ENCODE measurements around the gene BCL11B. TPM values are rescaled to one million over a fixed set of nuclear protein-coding genes. Genes with fewer than 3 reads are reported as not detected.

Gene BCL11B
- total and polyA plus RNA-seq, 4 donors = 0.13 to 1.3 (median 0.58) TPM; not detected in 1

DNA sequence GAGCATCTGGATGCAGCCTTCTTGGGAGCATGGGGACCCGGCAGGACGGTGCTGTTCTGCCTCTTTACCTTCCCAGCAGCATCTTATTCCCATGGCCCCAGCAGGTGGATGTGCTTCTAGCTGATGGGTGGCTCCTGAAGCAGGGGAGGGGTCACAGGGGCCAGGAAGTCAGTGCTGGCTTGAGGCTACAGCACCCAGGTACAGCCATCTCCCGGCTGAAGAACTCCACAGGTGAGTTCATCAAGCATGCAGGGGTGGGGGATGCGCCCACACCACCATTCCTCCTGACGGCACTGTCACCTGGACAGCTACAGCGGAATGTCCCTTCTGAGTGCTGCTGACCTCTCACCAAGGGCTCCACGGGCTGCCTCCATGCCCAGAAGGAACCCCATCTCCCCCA lies 57.3 kb downstream of the BCL11B start:
- Histone ChIP-seq H3K27me3 (ENCODE audit: control insufficient read depth in 1 of 2, insufficient read depth in 2 of 2, low read length in 1 of 2) (no peaks in the 10 kb centered on the region), H3K9me3 (ENCODE audit: control insufficient read depth, low read length) (no peaks in the 10 kb centered on the region), H3K4me3 (ENCODE audit: low read length in 2 of 2) (no peak overlapping the region), H3K27ac (ENCODE audit: low read depth in 1 of 2, low read length in 2 of 2) (no peak overlapping the region), H3K36me3 (ENCODE audit: control insufficient read depth in 1 of 2, insufficient read depth in 2 of 2, low read length in 1 of 2) (no peaks in the 10 kb centered on the region), H3K4me1 (ENCODE audit: control insufficient read depth in 1 of 2, insufficient read depth in 2 of 2, low read length in 2 of 2) (no peaks in the 10 kb centered on the region)
- DNase-seq (peak; percentile 26 to 36), ATAC-seq (ENCODE audit: low FRiP score) (no peak)
- intact Hi-C loops (cut with DNase I) = loop anchor here in 1 of 2 donors (5.0 kb wide), 1 partner anchor 177 kb away; no protein-coding TSS in a partner anchor
- 66 to 68% methylated on average over 7 of the region's 7 CpGs for WGBS, 2 donors

DNA sequence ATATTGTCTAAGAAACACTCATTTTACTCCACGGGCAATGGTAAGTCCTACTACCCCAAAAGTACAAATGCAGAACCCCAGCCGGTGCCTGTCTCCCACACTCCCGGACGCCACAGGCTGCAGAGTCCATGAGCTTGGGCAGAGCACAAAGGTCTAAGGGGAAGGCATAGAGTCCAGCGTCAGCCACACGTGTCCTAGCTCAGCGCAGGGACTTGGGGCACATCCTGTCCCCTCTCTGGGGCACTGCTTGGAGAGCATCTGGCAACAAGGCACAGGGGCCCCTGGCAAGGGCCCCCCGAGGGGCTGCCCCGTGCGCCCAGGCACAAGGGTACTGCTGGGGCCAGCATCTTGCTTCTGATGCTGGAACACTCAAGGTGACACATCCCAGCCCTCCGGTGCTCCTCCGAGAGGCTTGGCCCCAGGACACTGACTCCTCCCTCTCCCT lies 58.4 kb downstream of the BCL11B start:
- Histone ChIP-seq H3K9me3 (ENCODE audit: control insufficient read depth, low read length) (no peaks in the 10 kb centered on the region), H3K27me3 (ENCODE audit: control insufficient read depth in 1 of 2, insufficient read depth in 2 of 2, low read length in 1 of 2) (no peaks in the 10 kb centered on the region), H3K4me3 (ENCODE audit: low read length in 2 of 2) (no peak overlapping the region), H3K36me3 (ENCODE audit: control insufficient read depth in 1 of 2, insufficient read depth in 2 of 2, low read length in 1 of 2) (no peaks in the 10 kb centered on the region), H3K27ac (ENCODE audit: low read depth in 1 of 2, low read length in 2 of 2) (no peak overlapping the region), H3K4me1 (ENCODE audit: control insufficient read depth in 1 of 2, insufficient read depth in 2 of 2, low read length in 2 of 2) (no peaks in the 10 kb centered on the region)
- DNase-seq (peak in 1 of 2 donors; percentile 39), ATAC-seq (ENCODE audit: low FRiP score) (no peak)
- WGBS, 2 donors = 51 to 63% methylated on average over 10 to 12 of the region's 12 CpGs
- intact Hi-C loops (cut with DNase I) = no loop called here

DNA sequence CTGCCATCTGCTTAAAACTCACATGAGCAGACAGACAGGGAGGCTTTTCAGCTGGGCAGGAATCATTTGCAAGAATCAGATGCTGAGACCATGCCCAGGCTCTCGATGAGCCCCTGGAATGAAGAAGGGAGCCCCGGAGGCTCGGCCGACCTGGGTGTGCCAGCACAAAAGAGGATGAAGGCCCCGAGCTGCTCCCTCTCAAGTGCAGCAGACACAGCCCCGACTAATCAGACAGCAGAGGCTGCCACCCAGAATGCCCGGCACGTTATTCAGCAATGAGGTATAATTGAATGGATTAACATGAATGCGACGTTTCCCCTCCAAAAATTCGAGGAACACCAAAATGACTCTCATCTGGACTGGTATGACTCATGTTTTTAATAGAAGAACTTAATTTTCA lies 58.9 kb downstream of the BCL11B start:
- no peaks in the 10 kb centered on the region for H3K27me3 ChIP-seq (ENCODE audit: control insufficient read depth in 1 of 2, insufficient read depth in 2 of 2, low read length in 1 of 2)
- ATAC-seq (ENCODE audit: low FRiP score) (no peak), DNase-seq (peak in 1 of 2 donors; percentile 10)
- H3K4me1 ChIP-seq (ENCODE audit: control insufficient read depth in 1 of 2, insufficient read depth in 2 of 2, low read length in 2 of 2) = no peaks in the 10 kb centered on the region
- no peak overlapping the region for H3K4me3 ChIP-seq (ENCODE audit: low read length in 2 of 2)
- WGBS, 2 donors = 47 to 58% methylated on average over 11 of the region's 11 CpGs
- no peaks in the 10 kb centered on the region for H3K36me3 ChIP-seq (ENCODE audit: control insufficient read depth in 1 of 2, insufficient read depth in 2 of 2, low read length in 1 of 2)
- H3K9me3 ChIP-seq (ENCODE audit: control insufficient read depth, low read length) = no peaks in the 10 kb centered on the region
- H3K27ac ChIP-seq (ENCODE audit: low read depth in 1 of 2, low read length in 2 of 2) = no peak overlapping the region
- intact Hi-C loops (cut with DNase I) = no loop called here

DNA sequence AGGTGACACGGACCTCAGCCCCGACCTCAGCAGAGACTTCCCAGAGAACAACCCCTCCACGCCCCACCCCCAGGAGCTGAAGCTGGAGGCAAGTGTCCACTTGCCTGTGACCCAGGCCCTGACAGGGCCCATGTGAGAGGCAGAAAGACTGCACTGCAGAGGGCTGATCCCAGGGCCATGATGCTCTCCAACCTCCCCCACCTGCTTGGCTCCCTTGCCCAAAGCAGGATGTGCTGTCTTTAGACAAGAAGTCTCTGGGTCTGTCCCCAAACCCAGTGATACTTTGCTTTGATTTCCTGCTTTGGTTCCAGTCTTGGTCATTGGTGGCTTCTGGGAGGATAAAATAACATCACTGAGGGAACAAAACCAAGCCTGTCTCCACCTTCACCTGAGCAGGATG lies 59.4 kb downstream of the BCL11B start:
- ATAC-seq (ENCODE audit: low FRiP score) (no peak), DNase-seq (no peak)
- Histone ChIP-seq H3K9me3 (ENCODE audit: control insufficient read depth, low read length) (no peaks in the 10 kb centered on the region), H3K27me3 (ENCODE audit: control insufficient read depth in 1 of 2, insufficient read depth in 2 of 2, low read length in 1 of 2) (no peaks in the 10 kb centered on the region), H3K4me1 (ENCODE audit: control insufficient read depth in 1 of 2, insufficient read depth in 2 of 2, low read length in 2 of 2) (no peaks in the 10 kb centered on the region), H3K36me3 (ENCODE audit: control insufficient read depth in 1 of 2, insufficient read depth in 2 of 2, low read length in 1 of 2) (no peaks in the 10 kb centered on the region), H3K4me3 (ENCODE audit: low read length in 2 of 2) (no peak overlapping the region), H3K27ac (ENCODE audit: low read depth in 1 of 2, low read length in 2 of 2) (no peak overlapping the region)
- WGBS, 2 donors = 89 to 97% methylated on average over 3 of the region's 3 CpGs
- intact Hi-C loops (cut with DNase I) = no loop called here

DNA sequence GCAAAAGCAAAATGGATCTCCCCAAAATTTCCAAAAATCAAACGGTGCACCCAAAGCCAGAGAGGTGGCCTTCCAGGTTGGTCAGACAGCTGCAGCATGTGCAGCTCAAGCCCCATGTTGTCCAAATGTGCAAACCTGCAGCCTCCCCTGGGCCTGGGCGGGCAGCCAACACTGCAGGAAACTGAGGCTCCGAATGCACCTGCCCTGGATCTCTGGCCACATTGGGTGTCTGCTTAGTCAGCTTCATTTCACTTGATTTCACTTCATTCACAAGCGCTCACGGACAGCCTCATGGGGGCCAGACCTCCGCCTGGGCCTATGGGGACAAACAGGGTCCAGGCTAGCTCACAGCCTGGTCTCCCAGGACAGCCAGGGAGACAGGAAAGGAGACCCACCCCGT lies 59.8 kb downstream of the BCL11B start:
- WGBS, 2 donors = 93 to 95% methylated on average over 7 of the region's 7 CpGs
- Histone ChIP-seq H3K9me3 (ENCODE audit: control insufficient read depth, low read length) (no peaks in the 10 kb centered on the region), H3K27me3 (ENCODE audit: control insufficient read depth in 1 of 2, insufficient read depth in 2 of 2, low read length in 1 of 2) (no peaks in the 10 kb centered on the region), H3K4me1 (ENCODE audit: control insufficient read depth in 1 of 2, insufficient read depth in 2 of 2, low read length in 2 of 2) (no peaks in the 10 kb centered on the region), H3K36me3 (ENCODE audit: control insufficient read depth in 1 of 2, insufficient read depth in 2 of 2, low read length in 1 of 2) (no peaks in the 10 kb centered on the region), H3K27ac (ENCODE audit: low read depth in 1 of 2, low read length in 2 of 2) (no peak overlapping the region), H3K4me3 (ENCODE audit: low read length in 2 of 2) (no peak overlapping the region)
- no peak for DNase-seq
- ATAC-seq (ENCODE audit: low FRiP score) = no peak
- intact Hi-C loops (cut with DNase I) = no loop called here

DNA sequence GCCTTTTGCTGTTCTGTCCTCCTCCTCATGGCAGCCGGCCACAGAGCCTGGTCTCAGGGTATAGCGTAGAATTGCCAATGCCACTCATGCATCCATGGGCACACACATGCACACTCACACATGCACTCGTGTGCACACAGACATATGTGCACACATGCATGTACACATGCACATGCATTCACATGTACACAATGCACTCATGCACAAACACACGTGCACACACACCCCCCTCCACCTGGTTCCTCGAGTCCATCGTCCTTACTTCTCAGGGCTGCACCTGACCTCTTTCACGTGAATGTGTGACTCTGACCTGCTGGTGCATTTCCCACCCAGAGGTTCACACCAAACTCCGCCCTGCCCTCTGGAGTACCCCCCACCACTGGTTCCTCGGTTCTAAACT lies 60.6 kb downstream of the BCL11B start:
- ATAC-seq (ENCODE audit: low FRiP score) = no peak
- 87 to 90% methylated on average over 9 of the region's 9 CpGs for WGBS, 2 donors
- no peaks in the 10 kb centered on the region for H3K27me3 ChIP-seq (ENCODE audit: control insufficient read depth in 1 of 2, insufficient read depth in 2 of 2, low read length in 1 of 2)
- no peak overlapping the region for H3K27ac ChIP-seq (ENCODE audit: low read depth in 1 of 2, low read length in 2 of 2)
- H3K4me1 ChIP-seq (ENCODE audit: control insufficient read depth in 1 of 2, insufficient read depth in 2 of 2, low read length in 2 of 2) = no peaks in the 10 kb centered on the region
- H3K36me3 ChIP-seq (ENCODE audit: control insufficient read depth in 1 of 2, insufficient read depth in 2 of 2, low read length in 1 of 2) = no peaks in the 10 kb centered on the region
- no peaks in the 10 kb centered on the region for H3K9me3 ChIP-seq (ENCODE audit: control insufficient read depth, low read length)
- intact Hi-C loops (cut with DNase I) = no loop called here
- no peak for DNase-seq
- no peak overlapping the region for H3K4me3 ChIP-seq (ENCODE audit: low read length in 2 of 2)

DNA sequence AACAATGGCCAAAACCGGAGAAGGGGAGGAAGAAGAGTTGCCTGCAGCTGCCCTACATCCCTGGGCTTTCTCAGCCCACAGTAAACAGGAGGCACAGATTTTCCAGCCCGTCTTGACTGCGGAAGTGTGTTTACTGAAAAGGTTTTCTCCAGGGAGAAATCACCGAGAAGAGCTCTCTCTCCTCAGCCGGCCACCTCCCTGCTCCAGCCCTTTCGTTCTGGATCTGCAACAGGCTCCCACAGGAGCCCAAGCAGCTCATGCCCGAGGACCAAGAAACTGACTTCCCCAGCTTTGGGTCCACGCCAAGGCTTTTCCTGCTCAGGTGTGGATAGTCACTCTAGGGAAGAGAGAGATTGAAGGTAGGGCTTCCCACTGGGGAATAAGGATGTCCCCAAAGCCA lies 61.7 kb downstream of the BCL11B start:
- H3K27me3 ChIP-seq (ENCODE audit: control insufficient read depth in 1 of 2, insufficient read depth in 2 of 2, low read length in 1 of 2) = no peaks in the 10 kb centered on the region
- H3K4me3 ChIP-seq (ENCODE audit: low read length in 2 of 2) = no peak overlapping the region
- intact Hi-C loops (cut with DNase I) = no loop called here
- no peak overlapping the region for H3K27ac ChIP-seq (ENCODE audit: low read depth in 1 of 2, low read length in 2 of 2)
- 88% methylated on average over 8 of the region's 8 CpGs for WGBS, 2 donors
- no peaks in the 10 kb centered on the region for H3K4me1 ChIP-seq (ENCODE audit: control insufficient read depth in 1 of 2, insufficient read depth in 2 of 2, low read length in 2 of 2)
- H3K36me3 ChIP-seq (ENCODE audit: control insufficient read depth in 1 of 2, insufficient read depth in 2 of 2, low read length in 1 of 2) = no peaks in the 10 kb centered on the region
- no peak for ATAC-seq (ENCODE audit: low FRiP score)
- no peak for DNase-seq
- H3K9me3 ChIP-seq (ENCODE audit: control insufficient read depth, low read length) = no peaks in the 10 kb centered on the region

DNA sequence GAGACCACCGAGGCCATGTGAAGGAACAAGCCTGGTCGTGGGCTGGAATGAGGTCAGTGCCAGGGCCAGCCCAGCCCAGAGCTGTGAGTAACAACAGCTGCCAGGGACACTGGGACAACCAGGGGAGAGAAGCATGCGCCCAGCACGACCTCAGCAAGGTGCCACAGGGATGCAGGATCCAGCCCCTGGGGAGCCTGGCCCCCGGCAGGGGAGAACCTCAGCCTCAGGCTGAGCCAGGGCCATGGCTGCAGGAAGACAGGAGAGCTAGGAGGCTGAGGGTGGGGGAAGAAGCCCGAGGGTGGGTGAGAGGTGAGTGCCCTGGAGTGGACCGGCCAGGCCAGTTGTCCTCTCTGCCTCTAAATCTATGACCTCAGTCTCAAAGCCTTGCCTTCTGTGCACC lies 62.6 kb downstream of the BCL11B start:
- 82 to 89% methylated on average over 7 of the region's 7 CpGs for WGBS, 2 donors
- no peak for DNase-seq
- H3K36me3 ChIP-seq (ENCODE audit: control insufficient read depth in 1 of 2, insufficient read depth in 2 of 2, low read length in 1 of 2) = no peaks in the 10 kb centered on the region

DNA sequence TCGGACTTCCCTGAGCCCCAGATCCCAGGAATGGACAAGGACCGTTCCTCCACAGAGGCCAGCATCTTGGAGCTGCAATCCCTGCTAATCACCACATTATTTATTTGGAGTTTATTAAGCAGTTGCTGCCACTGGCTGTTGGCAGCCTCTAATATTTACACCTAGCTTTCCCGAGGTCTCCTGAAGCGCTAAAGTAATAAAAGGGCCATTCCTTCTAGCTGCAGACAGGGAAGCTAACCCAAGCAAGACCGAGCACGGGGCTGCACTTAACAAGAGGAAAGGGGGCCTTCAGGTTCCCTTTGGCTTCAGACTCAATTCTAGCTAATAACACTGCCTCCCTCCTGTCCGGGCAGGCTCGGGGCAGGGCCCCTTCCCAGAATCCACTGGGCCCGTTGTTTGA lies 63.7 kb downstream of the BCL11B start:
- WGBS, 2 donors = 87 to 90% methylated on average over 9 of the region's 9 CpGs
- no peak for ATAC-seq (ENCODE audit: low FRiP score)
- H3K4me3 ChIP-seq (ENCODE audit: low read length in 2 of 2) = no peak overlapping the region
- H3K9me3 ChIP-seq (ENCODE audit: control insufficient read depth, low read length) = no peaks in the 10 kb centered on the region
- no peak for DNase-seq
- H3K27ac ChIP-seq (ENCODE audit: low read depth in 1 of 2, low read length in 2 of 2) = no peak overlapping the region
- no peaks in the 10 kb centered on the region for H3K27me3 ChIP-seq (ENCODE audit: control insufficient read depth in 1 of 2, insufficient read depth in 2 of 2, low read length in 1 of 2)
- intact Hi-C loops (cut with DNase I) = no loop called here
- no peaks in the 10 kb centered on the region for H3K36me3 ChIP-seq (ENCODE audit: control insufficient read depth in 1 of 2, insufficient read depth in 2 of 2, low read length in 1 of 2)
- no peaks in the 10 kb centered on the region for H3K4me1 ChIP-seq (ENCODE audit: control insufficient read depth in 1 of 2, insufficient read depth in 2 of 2, low read length in 2 of 2)

More for the DNA sequence above, 62.6 kb downstream of the BCL11B start:
- Histone ChIP-seq H3K4me1 (ENCODE audit: control insufficient read depth in 1 of 2, insufficient read depth in 2 of 2, low read length in 2 of 2) (no peaks in the 10 kb centered on the region), H3K9me3 (ENCODE audit: control insufficient read depth, low read length) (no peaks in the 10 kb centered on the region), H3K27me3 (ENCODE audit: control insufficient read depth in 1 of 2, insufficient read depth in 2 of 2, low read length in 1 of 2) (no peaks in the 10 kb centered on the region), H3K27ac (ENCODE audit: low read depth in 1 of 2, low read length in 2 of 2) (no peak overlapping the region), H3K4me3 (ENCODE audit: low read length in 2 of 2) (no peak overlapping the region)
- no peak for ATAC-seq (ENCODE audit: low FRiP score)
- intact Hi-C loops (cut with DNase I) = no loop called here

Measured in aorta (tissue), 5 donors.